OCI-LY1 (cell line): ENCODE measurements around the gene MAP9.

Source experiments
- H2AFZ ChIP-seq: fragments of 200-600 bp; sonication (generic), shearing (Covaris generic); 2 replicates; pipeline ENCODE4 v1.6.0; 2014; ENCODE audit warnings: antibody characterized with exemption, mild to moderate bottlenecking, low read length
- H3F3A ChIP-seq: fragments of 200-600 bp; sonication (generic), shearing (Covaris generic); 2 replicates; pipeline ENCODE4 v1.6.0; 2014; ENCODE audit warnings: mild to moderate bottlenecking, antibody characterized with exemption, low read length, moderate library complexity; ENCODE audit not compliant: insufficient read depth
- H3K27ac ChIP-seq: fragments of 200-600 bp; sonication (generic); 2 replicates; pipeline ENCODE4 v1.5.1; 2014; ENCODE audit warnings: low read length, mixed run types, mild to moderate bottlenecking, low read depth; ENCODE audit not compliant: poor library complexity, severe bottlenecking
- H3K27me3 ChIP-seq: fragments of 200-600 bp; sonication (generic); 2 replicates; pipeline ENCODE4 v1.6.0; 2014; ENCODE audit warnings: antibody characterized with exemption, mild to moderate bottlenecking, low read length, moderate library complexity; ENCODE audit not compliant: insufficient read depth
- H3K36me3 ChIP-seq: fragments of 200-600 bp; sonication (generic); 2 replicates; pipeline ENCODE4 v1.6.1; 2014; ENCODE audit warnings: mild to moderate bottlenecking, antibody characterized with exemption, low read length, moderate library complexity, mixed read lengths; ENCODE audit not compliant: insufficient read depth
- H3K4me1 ChIP-seq: fragments of 200-600 bp; sonication (generic); 2 replicates; pipeline ENCODE4 v1.5.1; 2014; ENCODE audit warnings: mild to moderate bottlenecking, low read length, moderate library complexity; ENCODE audit not compliant: insufficient read depth, severe bottlenecking
- H3K4me2 ChIP-seq: fragments of 200-600 bp; sonication (generic), shearing (Covaris generic); 2 replicates; pipeline ENCODE4 v1.6.1; 2014; ENCODE audit warnings: low read length
- H3K4me3 ChIP-seq: fragments of 200-600 bp; sonication (generic); 2 replicates; pipeline ENCODE4 v1.5.1; 2014; ENCODE audit warnings: low read length, low read depth, mild to moderate bottlenecking, mixed read lengths; ENCODE audit not compliant: poor library complexity, severe bottlenecking
- H3K79me2 ChIP-seq: fragments of 200-600 bp; shearing (Covaris generic); 2 replicates; pipeline ENCODE4 v1.6.1; 2016; ENCODE audit warnings: mixed run types, low read length, mixed read lengths; ENCODE audit not compliant: insufficient read depth
- H3K9ac ChIP-seq: fragments of 200-600 bp; sonication (generic), shearing (Covaris generic); 2 replicates; pipeline ENCODE4 v1.6.1; 2014; ENCODE audit warnings: mild to moderate bottlenecking, low read length, mixed read lengths
- H3K9me2 ChIP-seq: fragments of 200-600 bp; sonication (generic), shearing (Covaris generic); 2 replicates; pipeline ENCODE4 v1.6.1; 2014; ENCODE audit warnings: low read depth, mild to moderate bottlenecking, low read length, mixed read lengths
- H3K9me3 ChIP-seq: fragments of 200-600 bp; shearing (Covaris generic); 2 replicates; pipeline ENCODE4 v1.6.1; 2014; ENCODE audit warnings: low read length, mixed read lengths
- H4K20me1 ChIP-seq: fragments of 200-600 bp; sonication (generic), shearing (Covaris generic); 2 replicates; pipeline ENCODE4 v1.6.0; 2016; ENCODE audit warnings: mild to moderate bottlenecking, low read length; ENCODE audit not compliant: insufficient read depth
- EZH2 ChIP-seq: fragments of 200-600 bp; sonication (generic), shearing (Covaris generic); IDR thresholded peaks from 2 replicates; pipeline ENCODE4 v1.8.0; 2017; ENCODE audit warnings: borderline replicate concordance, mixed run types, mild to moderate bottlenecking, antibody characterized with exemption, low read length, moderate library complexity, mixed read lengths
- TF ChIP-seq, protein P1 (sequence below): fragments of 200-600 bp; sonication (generic), shearing (Covaris generic); IDR thresholded peaks from 2 replicates; pipeline ENCODE4 v1.5.1; 2017; ENCODE audit warnings: mild to moderate bottlenecking, antibody characterized with exemption, low read length, moderate library complexity, mixed read lengths

Gene MAP9

DNA sequence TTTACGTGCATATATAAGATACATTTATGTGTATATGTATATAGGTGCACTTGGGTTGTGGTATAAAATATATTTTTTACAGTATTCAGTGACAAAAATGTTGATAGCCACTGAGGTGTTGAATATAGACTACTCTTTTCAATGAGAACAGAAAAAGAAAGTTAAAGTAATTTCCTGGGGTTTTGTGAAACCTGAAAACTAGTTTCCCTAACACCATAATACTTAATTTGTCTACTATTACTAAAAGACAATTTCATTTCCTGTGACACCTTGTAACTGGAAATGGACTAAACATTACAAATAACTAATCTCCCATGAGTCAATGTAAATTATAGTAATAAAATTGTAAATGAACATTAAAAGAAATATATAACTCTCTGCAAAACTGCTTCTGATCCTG is 32.0 kb upstream of the MAP9 start:
- H3K36me3 ChIP-seq: no peaks in the 10 kb centered on the region
- H3K4me2 ChIP-seq: no peak overlapping the region
- H3K4me3 ChIP-seq: no peak overlapping the region
- no peaks in the 10 kb centered on the region for H3K9me3 ChIP-seq
- TF ChIP-seq EZH2: no peak
- TF ChIP-seq, protein P1, sequence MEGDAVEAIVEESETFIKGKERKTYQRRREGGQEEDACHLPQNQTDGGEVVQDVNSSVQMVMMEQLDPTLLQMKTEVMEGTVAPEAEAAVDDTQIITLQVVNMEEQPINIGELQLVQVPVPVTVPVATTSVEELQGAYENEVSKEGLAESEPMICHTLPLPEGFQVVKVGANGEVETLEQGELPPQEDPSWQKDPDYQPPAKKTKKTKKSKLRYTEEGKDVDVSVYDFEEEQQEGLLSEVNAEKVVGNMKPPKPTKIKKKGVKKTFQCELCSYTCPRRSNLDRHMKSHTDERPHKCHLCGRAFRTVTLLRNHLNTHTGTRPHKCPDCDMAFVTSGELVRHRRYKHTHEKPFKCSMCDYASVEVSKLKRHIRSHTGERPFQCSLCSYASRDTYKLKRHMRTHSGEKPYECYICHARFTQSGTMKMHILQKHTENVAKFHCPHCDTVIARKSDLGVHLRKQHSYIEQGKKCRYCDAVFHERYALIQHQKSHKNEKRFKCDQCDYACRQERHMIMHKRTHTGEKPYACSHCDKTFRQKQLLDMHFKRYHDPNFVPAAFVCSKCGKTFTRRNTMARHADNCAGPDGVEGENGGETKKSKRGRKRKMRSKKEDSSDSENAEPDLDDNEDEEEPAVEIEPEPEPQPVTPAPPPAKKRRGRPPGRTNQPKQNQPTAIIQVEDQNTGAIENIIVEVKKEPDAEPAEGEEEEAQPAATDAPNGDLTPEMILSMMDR: no peak
- no peak overlapping the region for H3K27ac ChIP-seq
- no peaks in the 10 kb centered on the region for H3F3A ChIP-seq
- no peaks in the 10 kb centered on the region for H3K79me2 ChIP-seq
- H3K9me2 ChIP-seq: no peaks in the 10 kb centered on the region; the same call in 1 of the 2 replicates
- H3K9ac ChIP-seq: no peak overlapping the region
- no peaks in the 10 kb centered on the region for H3K4me1 ChIP-seq
- no peaks in the 10 kb centered on the region for H4K20me1 ChIP-seq
- no peak overlapping the region for H2AFZ ChIP-seq
- no peaks in the 10 kb centered on the region for H3K27me3 ChIP-seq

DNA sequence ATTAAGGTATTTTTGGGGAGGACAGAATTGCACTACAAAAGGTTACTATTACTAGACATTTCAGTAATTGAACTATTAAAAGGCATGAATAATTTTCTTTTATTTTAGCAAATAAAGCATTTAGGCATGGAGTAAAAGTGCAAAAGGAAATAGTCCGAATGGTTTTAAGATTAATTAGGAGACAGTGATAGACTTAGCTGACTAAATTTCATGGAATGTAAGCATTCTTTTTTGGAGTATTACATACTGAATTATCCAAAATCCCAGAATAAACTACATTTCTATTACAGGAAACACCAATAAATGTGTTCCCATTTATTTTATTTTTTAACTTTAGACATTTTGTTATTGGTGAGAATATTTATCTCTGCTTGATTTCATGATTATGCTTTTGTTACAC is 30.7 kb upstream of the MAP9 start:
- Histone ChIP-seq H3K9me3 (no peaks in the 10 kb centered on the region), H4K20me1 (no peaks in the 10 kb centered on the region), H2AFZ (no peak overlapping the region), H3K79me2 (no peaks in the 10 kb centered on the region), H3K27ac (no peak overlapping the region), H3K9ac (no peak overlapping the region), H3K4me3 (no peak overlapping the region), H3F3A (no peaks in the 10 kb centered on the region), H3K9me2 (no peaks in the 10 kb centered on the region; the same call in 1 of the 2 replicates), H3K4me1 (no peaks in the 10 kb centered on the region), H3K27me3 (no peaks in the 10 kb centered on the region), H3K36me3 (no peaks in the 10 kb centered on the region), H3K4me2 (no peak overlapping the region)
- no peak for TF ChIP-seq EZH2
- TF ChIP-seq, protein P1: no peak

DNA sequence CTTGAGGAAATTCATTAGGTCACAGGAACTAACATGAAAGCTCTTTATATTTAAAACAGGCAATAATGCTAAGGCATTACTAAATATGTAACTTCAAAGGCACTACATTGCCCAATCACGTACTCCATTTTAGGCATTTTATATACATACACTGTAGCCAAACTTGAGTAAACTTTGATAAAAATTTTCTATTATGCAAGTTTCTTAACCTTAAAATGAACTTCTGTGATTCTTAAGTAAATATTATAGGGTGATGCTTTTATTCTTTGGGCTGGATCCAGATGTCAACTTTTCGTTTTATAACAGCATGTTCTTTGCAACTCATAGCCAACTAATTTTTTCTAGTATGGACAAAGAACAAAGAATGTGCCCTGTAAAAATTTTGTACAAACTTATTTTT is 28.3 kb upstream of the MAP9 start:
- H3K27me3 ChIP-seq: no peaks in the 10 kb centered on the region
- no peaks in the 10 kb centered on the region for H3K9me3 ChIP-seq
- H3F3A ChIP-seq: no peaks in the 10 kb centered on the region
- H4K20me1 ChIP-seq: no peaks in the 10 kb centered on the region
- TF ChIP-seq, protein P1: no peak
- H3K9ac ChIP-seq: no peak overlapping the region
- no peak overlapping the region for H3K27ac ChIP-seq
- H3K9me2 ChIP-seq: no peaks in the 10 kb centered on the region; the same call in 1 of the 2 replicates
- no peaks in the 10 kb centered on the region for H3K4me1 ChIP-seq
- H3K79me2 ChIP-seq: no peaks in the 10 kb centered on the region
- H3K4me3 ChIP-seq: no peak overlapping the region
- no peaks in the 10 kb centered on the region for H3K36me3 ChIP-seq
- no peak overlapping the region for H3K4me2 ChIP-seq
- no peak overlapping the region for H2AFZ ChIP-seq
